Parathyroid adenoma (tissue), 2 donors: ENCODE results near the gene JUND.

Experiments used
- H2AFZ ChIP-seq: fragments of 300-600 bp; sonication (generic); one replicate; pipeline ENCODE4 v1.7.0; 2017; ENCODE audit warnings: antibody characterized with exemption, mild to moderate bottlenecking
- H3K27ac ChIP-seq: fragments of 300-600 bp; sonication (generic); one replicate; pipeline ENCODE4 v1.7.0; 2017
- H3K27me3 ChIP-seq: fragments of 300-600 bp; sonication (generic); one replicate; pipeline ENCODE4 v1.7.0; 2017; ENCODE audit warnings: low read length; ENCODE audit not compliant: control insufficient read depth, insufficient read depth
- H3K36me3 ChIP-seq: fragments of 300-600 bp; sonication (generic); one replicate; pipeline ENCODE4 v1.7.0; 2017; ENCODE audit warnings: low read length; ENCODE audit not compliant: control insufficient read depth, insufficient read depth
- H3K4me1 ChIP-seq: fragments of 300-600 bp; sonication (generic); one replicate; pipeline ENCODE4 v1.7.0; 2017; ENCODE audit warnings: control low read depth
- H3K4me2 ChIP-seq: fragments of 300-600 bp; sonication (generic); one replicate; pipeline ENCODE4 v1.7.0; 2017; ENCODE audit warnings: low read length
- H3K4me3 ChIP-seq: fragments of 300-600 bp; sonication (generic); one replicate; pipeline ENCODE4 v1.7.0; 2017; ENCODE audit warnings: low read depth, low read length
- H3K79me2 ChIP-seq: fragments of 300-600 bp; sonication (generic); one replicate; pipeline ENCODE4 v1.7.0; 2017; ENCODE audit warnings: control low read depth
- H3K9ac ChIP-seq: fragments of 300-600 bp; sonication (generic); one replicate; pipeline ENCODE4 v1.7.0; 2017; ENCODE audit warnings: mild to moderate bottlenecking
- H3K9me3 ChIP-seq: fragments of 300-600 bp; sonication (generic); one replicate; pipeline ENCODE4 v1.7.0; 2017; ENCODE audit warnings: low read length; ENCODE audit not compliant: control insufficient read depth
- CTCF ChIP-seq: fragments of 300-600 bp; sonication (generic); IDR thresholded peaks from one replicate; pipeline ENCODE4 v1.7.0; 2017; ENCODE audit warnings: antibody characterized with exemption, mild to moderate bottlenecking
- donor health status: primary hyperparathyroidism.

JUND gene

GRCh38 chr19:18306888-18307260, 25.5 kb upstream of the JUND start:
- no peaks in the 10 kb centered on the region for H3K27me3 ChIP-seq
- peak overlapping the region; percentile 32 for H3K4me3 ChIP-seq
- no peak for TF ChIP-seq CTCF
- H3K79me2 ChIP-seq = no peaks in the 10 kb centered on the region
- peak overlapping the region; percentile 73 for H3K4me2 ChIP-seq
- no peak overlapping the region for H3K9ac ChIP-seq
- H2AFZ ChIP-seq = peak overlapping the region; percentile 1
- H3K36me3 ChIP-seq = no peaks in the 10 kb centered on the region
- H3K9me3 ChIP-seq = no peaks in the 10 kb centered on the region
- peak overlapping the region; percentile 98 for H3K27ac ChIP-seq
- H3K4me1 ChIP-seq = peaks cover 42% of the 10 kb centered on the region

GRCh38 chr19:18306209-18306887, 24.9 kb upstream of the JUND start:
- peak overlapping the region; percentile 98 for H3K27ac ChIP-seq
- H3K79me2 ChIP-seq = no peaks in the 10 kb centered on the region
- H3K9ac ChIP-seq = no peak overlapping the region
- H3K4me1 ChIP-seq = peaks cover 46% of the 10 kb centered on the region
- no peak for TF ChIP-seq CTCF
- peak overlapping the region; percentile 30 for H2AFZ ChIP-seq
- peak overlapping the region; percentile 73 for H3K4me2 ChIP-seq
- H3K27me3 ChIP-seq = no peaks in the 10 kb centered on the region
- H3K9me3 ChIP-seq = no peaks in the 10 kb centered on the region
- H3K4me3 ChIP-seq = peak overlapping the region; percentile 32
- no peaks in the 10 kb centered on the region for H3K36me3 ChIP-seq

- H3K9me3 ChIP-seq = no peaks in the 10 kb centered on the region
- no peaks in the 10 kb centered on the region for H3K27me3 ChIP-seq
- H2AFZ ChIP-seq = peak overlapping the region; percentile 79
- H3K27ac ChIP-seq = peak overlapping the region; percentile 98
- no peaks in the 10 kb centered on the region for H3K79me2 ChIP-seq
- no peak for TF ChIP-seq CTCF
- peak overlapping the region; percentile 39 for H3K4me3 ChIP-seq
- H3K4me2 ChIP-seq = peak overlapping the region; percentile 49
- H3K9ac ChIP-seq = peak overlapping the region; percentile 30
- peaks cover 52% of the 10 kb centered on the region for H3K4me1 ChIP-seq
- H3K36me3 ChIP-seq = no peaks in the 10 kb centered on the region
Observed at GRCh38 chr19:18304458-18305310, 23.3 kb upstream of the JUND start.

- H3K36me3 ChIP-seq = no peaks in the 10 kb centered on the region
Observed at GRCh38 chr19:18304208-18304457, 22.7 kb upstream of the JUND start.

More at GRCh38 chr19:18304208-18304457, 22.7 kb upstream of the JUND start:
- Histone ChIP-seq H3K9me3 (no peaks in the 10 kb centered on the region), H3K4me1 (peaks cover 52% of the 10 kb centered on the region), H3K27me3 (no peaks in the 10 kb centered on the region), H3K27ac (peak overlapping the region; percentile 98), H3K4me3 (peak overlapping the region; percentile 39), H3K9ac (no peak overlapping the region), H2AFZ (peak overlapping the region; percentile 79), H3K4me2 (peak overlapping the region; percentile 49), H3K79me2 (no peaks in the 10 kb centered on the region)
- no peak for TF ChIP-seq CTCF
